NCI-H226 (cell line): ENCODE data around the gene WLS.

Experiments used
- DNase-seq: peaks from one replicate; pipeline ENCODE4 v3.0.0-alpha.2; 2015

The WLS gene

DNA sequence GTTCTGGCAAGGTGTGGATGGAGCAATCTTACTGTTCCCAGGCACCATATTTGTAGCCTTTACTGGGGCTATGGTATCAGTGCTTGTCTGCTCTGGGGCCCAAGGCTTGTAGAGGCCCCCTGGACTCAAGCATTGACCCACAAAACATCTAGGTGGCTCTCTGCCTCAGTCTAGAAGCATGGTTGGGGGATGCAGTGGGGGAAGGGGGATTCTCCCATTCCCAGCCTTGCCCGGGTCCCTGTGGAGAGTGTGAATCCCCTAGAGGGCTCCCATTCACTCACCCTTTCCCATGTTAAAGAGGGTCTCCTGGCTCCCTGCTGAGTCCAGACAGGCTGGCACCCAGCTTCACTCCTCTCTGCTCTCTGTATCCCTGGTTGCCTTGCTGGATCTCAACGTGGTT, 153.7 kb downstream of the WLS start:
- no peak for DNase-seq
